Measurements from ENCODE around the gene ZBTB47. TPM values are rescaled to one million over a fixed set of nuclear protein-coding genes. Genes with fewer than 3 reads are reported as not detected.

Gene ZBTB47
- polyA plus RNA-seq, 4 donors, result 0.89 to 11.4 (median 7.8) TPM

- WGBS, 3 donors, result 62 to 76% (median 74%) methylated on average over 8 to 10 of the region's 10 CpGs
- DNase-seq, result no peak
Measured at GRCh38 chr3:42705962-42706585, 52.6 kb downstream of the ZBTB47 start.

GRCh38 chr3:42706721-42707619 is 53.5 kb downstream of the ZBTB47 start:
- Histone ChIP-seq H3K4me1 (ENCODE audit: control insufficient read depth in 3 of 3, insufficient read depth in 2 of 3, low read depth in 1 of 3, low read length in 2 of 3) (no peaks in the 10 kb centered on the region), H3K4me3 (ENCODE audit: low read depth in 1 of 3, low read length in 3 of 3) (no peak overlapping the region), H3K27me3 (ENCODE audit: control insufficient read depth in 3 of 3, insufficient read depth in 3 of 3, low read length in 3 of 3) (no peaks in the 10 kb centered on the region), H3K36me3 (ENCODE audit: control insufficient read depth in 3 of 3, insufficient read depth in 2 of 3, low read depth in 1 of 3, low read length in 3 of 3) (no peaks in the 10 kb centered on the region), H3K9me3 (ENCODE audit: control insufficient read depth in 2 of 2, insufficient read depth in 1 of 2, low read depth in 1 of 2, low read length in 1 of 2) (no peaks in the 10 kb centered on the region), H3K27ac (ENCODE audit: low read depth in 1 of 3, low read length in 2 of 3) (no peak overlapping the region)
- no peak for DNase-seq
- WGBS, 3 donors, result 69 to 72% (median 70%) methylated on average over 7 of the region's 7 CpGs
- no peak for FAIRE-seq

More at GRCh38 chr3:42705962-42706585, 52.6 kb downstream of the ZBTB47 start:
- Histone ChIP-seq H3K27me3 (ENCODE audit: control insufficient read depth in 3 of 3, insufficient read depth in 3 of 3, low read length in 3 of 3) (no peaks in the 10 kb centered on the region), H3K36me3 (ENCODE audit: control insufficient read depth in 3 of 3, insufficient read depth in 2 of 3, low read depth in 1 of 3, low read length in 3 of 3) (no peaks in the 10 kb centered on the region), H3K9me3 (ENCODE audit: control insufficient read depth in 2 of 2, insufficient read depth in 1 of 2, low read depth in 1 of 2, low read length in 1 of 2) (no peaks in the 10 kb centered on the region), H3K4me3 (ENCODE audit: low read depth in 1 of 3, low read length in 3 of 3) (no peak overlapping the region), H3K27ac (ENCODE audit: low read depth in 1 of 3, low read length in 2 of 3) (no peak overlapping the region), H3K4me1 (ENCODE audit: control insufficient read depth in 3 of 3, insufficient read depth in 2 of 3, low read depth in 1 of 3, low read length in 2 of 3) (no peaks in the 10 kb centered on the region)
- no peak for FAIRE-seq

GRCh38 chr3:42707620-42708355 is 54.3 kb downstream of the ZBTB47 start:
- WGBS, 3 donors, result 64 to 69% (median 64%) methylated on average over 8 of the region's 8 CpGs
- H3K4me1 ChIP-seq (ENCODE audit: control insufficient read depth in 3 of 3, insufficient read depth in 2 of 3, low read depth in 1 of 3, low read length in 2 of 3), result no peaks in the 10 kb centered on the region
- H3K27me3 ChIP-seq (ENCODE audit: control insufficient read depth in 3 of 3, insufficient read depth in 3 of 3, low read length in 3 of 3), result no peaks in the 10 kb centered on the region
- FAIRE-seq, result no peak
- no peaks in the 10 kb centered on the region for H3K36me3 ChIP-seq (ENCODE audit: control insufficient read depth in 3 of 3, insufficient read depth in 2 of 3, low read depth in 1 of 3, low read length in 3 of 3)
- no peaks in the 10 kb centered on the region for H3K9me3 ChIP-seq (ENCODE audit: control insufficient read depth in 2 of 2, insufficient read depth in 1 of 2, low read depth in 1 of 2, low read length in 1 of 2)
- no peak for DNase-seq
- no peak overlapping the region for H3K4me3 ChIP-seq (ENCODE audit: low read depth in 1 of 3, low read length in 3 of 3)
- no peak overlapping the region for H3K27ac ChIP-seq (ENCODE audit: low read depth in 1 of 3, low read length in 2 of 3)

GRCh38 chr3:42708611-42709151 is 55.2 kb downstream of the ZBTB47 start:
- WGBS, 3 donors, result 85 to 90% (median 88%) methylated on average over 8 to 10 of the region's 10 CpGs
- Histone ChIP-seq H3K4me1 (ENCODE audit: control insufficient read depth in 3 of 3, insufficient read depth in 2 of 3, low read depth in 1 of 3, low read length in 2 of 3) (no peaks in the 10 kb centered on the region), H3K36me3 (ENCODE audit: control insufficient read depth in 3 of 3, insufficient read depth in 2 of 3, low read depth in 1 of 3, low read length in 3 of 3) (no peaks in the 10 kb centered on the region), H3K27me3 (ENCODE audit: control insufficient read depth in 3 of 3, insufficient read depth in 3 of 3, low read length in 3 of 3) (no peaks in the 10 kb centered on the region), H3K9me3 (ENCODE audit: control insufficient read depth in 2 of 2, insufficient read depth in 1 of 2, low read depth in 1 of 2, low read length in 1 of 2) (no peaks in the 10 kb centered on the region), H3K27ac (ENCODE audit: low read depth in 1 of 3, low read length in 2 of 3) (no peak overlapping the region), H3K4me3 (ENCODE audit: low read depth in 1 of 3, low read length in 3 of 3) (no peak overlapping the region)
- FAIRE-seq (no peak), DNase-seq (no peak)

GRCh38 chr3:42709621-42710020 is 56.1 kb downstream of the ZBTB47 start:
- H3K36me3 ChIP-seq (ENCODE audit: control insufficient read depth in 3 of 3, insufficient read depth in 2 of 3, low read depth in 1 of 3, low read length in 3 of 3), result no peaks in the 10 kb centered on the region
- no peak for DNase-seq
- no peak for FAIRE-seq
- H3K4me1 ChIP-seq (ENCODE audit: control insufficient read depth in 3 of 3, insufficient read depth in 2 of 3, low read depth in 1 of 3, low read length in 2 of 3), result no peaks in the 10 kb centered on the region
- no peaks in the 10 kb centered on the region for H3K27me3 ChIP-seq (ENCODE audit: control insufficient read depth in 3 of 3, insufficient read depth in 3 of 3, low read length in 3 of 3)
- 90 to 93% (median 90%) methylated on average over 10 of the region's 10 CpGs for WGBS, 3 donors
- no peak overlapping the region for H3K27ac ChIP-seq (ENCODE audit: low read depth in 1 of 3, low read length in 2 of 3)
- H3K4me3 ChIP-seq (ENCODE audit: low read depth in 1 of 3, low read length in 3 of 3), result no peak overlapping the region
- H3K9me3 ChIP-seq (ENCODE audit: control insufficient read depth in 2 of 2, insufficient read depth in 1 of 2, low read depth in 1 of 2, low read length in 1 of 2), result no peaks in the 10 kb centered on the region

- Histone ChIP-seq H3K27me3 (ENCODE audit: control insufficient read depth in 3 of 3, insufficient read depth in 3 of 3, low read length in 3 of 3) (no peaks in the 10 kb centered on the region), H3K36me3 (ENCODE audit: control insufficient read depth in 3 of 3, insufficient read depth in 2 of 3, low read depth in 1 of 3, low read length in 3 of 3) (no peaks in the 10 kb centered on the region), H3K9me3 (ENCODE audit: control insufficient read depth in 2 of 2, insufficient read depth in 1 of 2, low read depth in 1 of 2, low read length in 1 of 2) (no peaks in the 10 kb centered on the region), H3K27ac (ENCODE audit: low read depth in 1 of 3, low read length in 2 of 3) (no peak overlapping the region), H3K4me3 (ENCODE audit: low read depth in 1 of 3, low read length in 3 of 3) (no peak overlapping the region), H3K4me1 (ENCODE audit: control insufficient read depth in 3 of 3, insufficient read depth in 2 of 3, low read depth in 1 of 3, low read length in 2 of 3) (no peaks in the 10 kb centered on the region)
- no peak for DNase-seq
- 68 to 83% (median 79%) methylated on average over 7 of the region's 7 CpGs for WGBS, 3 donors
- FAIRE-seq, result no peak
Measured at GRCh38 chr3:42710323-42711021, 57.0 kb downstream of the ZBTB47 start.

DNA sequence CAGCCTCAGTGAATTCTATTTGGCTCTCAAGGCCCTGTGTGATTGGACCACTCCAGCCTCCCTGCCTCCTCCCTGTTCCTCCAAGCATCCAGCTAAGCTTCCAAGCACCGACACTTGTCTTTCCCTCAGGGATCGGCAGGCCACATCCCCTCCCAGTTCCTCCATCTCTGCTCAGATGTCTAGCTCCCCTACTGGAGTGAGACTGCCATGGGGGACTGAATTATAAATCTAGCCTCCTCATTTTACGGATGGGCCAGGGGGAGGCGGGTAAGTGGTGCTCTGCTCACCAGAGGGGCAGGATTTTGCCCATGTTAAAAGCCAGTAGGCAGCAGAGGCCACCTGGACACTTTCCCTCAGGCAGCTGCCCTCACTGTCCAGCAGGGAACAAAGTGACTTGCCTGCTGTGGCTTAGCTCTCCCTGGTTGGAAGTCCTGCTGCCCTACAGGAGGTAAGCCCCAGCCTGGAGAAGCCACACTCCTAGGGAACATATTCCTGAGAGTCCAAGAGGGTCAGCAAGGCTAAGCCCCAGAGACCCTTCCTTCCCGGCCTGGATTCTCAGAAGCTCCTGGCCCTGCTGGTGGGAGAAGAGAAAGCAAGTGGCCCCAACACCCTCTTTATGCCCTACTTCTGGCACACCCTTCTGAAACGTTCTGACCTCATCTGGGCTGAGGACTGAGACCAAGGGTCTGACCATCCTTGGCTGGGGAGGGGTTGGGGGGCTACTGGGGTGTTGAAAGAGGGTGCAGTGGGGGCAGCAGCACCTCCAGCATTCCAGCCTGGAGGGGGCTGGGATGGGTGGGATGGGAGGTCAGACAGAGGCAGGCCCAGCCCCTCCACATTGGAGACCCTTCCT is 58.2 kb downstream of the ZBTB47 start:
- Histone ChIP-seq H3K4me3 (ENCODE audit: low read depth in 1 of 3, low read length in 3 of 3) (no peak overlapping the region), H3K9me3 (ENCODE audit: control insufficient read depth in 2 of 2, insufficient read depth in 1 of 2, low read depth in 1 of 2, low read length in 1 of 2) (no peaks in the 10 kb centered on the region), H3K36me3 (ENCODE audit: control insufficient read depth in 3 of 3, insufficient read depth in 2 of 3, low read depth in 1 of 3, low read length in 3 of 3) (no peaks in the 10 kb centered on the region), H3K27ac (ENCODE audit: low read depth in 1 of 3, low read length in 2 of 3) (no peak overlapping the region), H3K27me3 (ENCODE audit: control insufficient read depth in 3 of 3, insufficient read depth in 3 of 3, low read length in 3 of 3) (no peaks in the 10 kb centered on the region), H3K4me1 (ENCODE audit: control insufficient read depth in 3 of 3, insufficient read depth in 2 of 3, low read depth in 1 of 3, low read length in 2 of 3) (no peaks in the 10 kb centered on the region)
- FAIRE-seq (no peak), DNase-seq (no peak)
- 53 to 73% (median 70%) methylated on average over 6 of the region's 6 CpGs for WGBS, 3 donors

All from small intestine (tissue), 7 donors.